HG02970 (cell line): ENCODE results near the gene SHC1.
A peak's percentile ranks its signal among the peaks of the same experiment; 100 is the strongest.

ENCODE experiments used
- ATAC-seq: cut with Tn5 transposase; IDR thresholded peaks from one replicate; pipeline ENCODE4 v1.9.1; 2021; ENCODE audit warnings: mild to moderate bottlenecking, moderate library complexity, moderate number of reproducible peaks; ENCODE audit not compliant: unreplicated experiment, low FRiP score

Gene SHC1

DNA sequence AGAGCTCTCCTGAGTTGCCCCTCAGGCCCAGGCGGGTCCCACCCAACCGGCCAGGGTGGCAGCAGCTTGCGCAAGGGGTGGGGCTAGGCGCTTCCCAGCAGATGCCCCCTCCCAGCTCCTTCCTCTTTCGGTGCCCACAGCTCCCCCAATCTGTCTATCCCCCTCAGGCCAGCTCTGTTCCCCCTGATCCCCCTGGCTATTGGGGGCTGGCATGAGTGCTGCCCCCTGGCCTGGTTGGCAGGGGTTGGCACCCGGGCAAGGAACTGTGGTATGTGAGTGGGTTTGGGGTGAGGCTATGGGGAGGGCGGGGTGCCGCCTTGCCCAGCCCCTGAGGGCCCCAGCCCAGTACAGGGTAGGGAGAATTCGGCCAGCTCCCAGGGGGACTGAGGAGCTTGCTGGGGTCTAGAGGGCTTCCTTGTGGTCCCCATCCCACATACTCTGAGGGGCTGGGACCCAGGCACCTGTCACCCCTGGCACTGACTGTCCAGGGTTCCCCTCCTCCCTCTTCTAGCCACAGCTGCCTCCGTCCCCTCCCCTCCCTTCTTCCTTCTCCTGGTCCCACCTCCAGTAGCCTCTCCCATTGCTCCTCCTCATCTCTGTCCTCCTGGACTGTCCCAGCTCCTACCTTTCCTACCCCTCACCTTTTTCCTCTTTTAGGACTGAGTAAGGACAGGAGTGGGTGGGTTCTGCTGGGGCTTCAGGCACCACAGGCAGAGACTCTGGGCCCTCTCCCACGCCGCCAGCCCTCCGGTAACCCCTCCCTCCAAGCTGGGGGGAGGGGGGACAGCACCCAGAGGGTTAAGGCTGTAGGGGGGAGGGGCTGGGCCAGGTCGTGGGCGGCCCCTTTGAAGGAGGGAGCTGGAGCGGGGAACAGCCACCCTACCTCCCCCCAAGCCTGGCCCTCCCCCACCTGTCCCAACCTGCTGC lies 37.7 kb upstream of the SHC1 start:
- ATAC-seq, result no peak

DNA sequence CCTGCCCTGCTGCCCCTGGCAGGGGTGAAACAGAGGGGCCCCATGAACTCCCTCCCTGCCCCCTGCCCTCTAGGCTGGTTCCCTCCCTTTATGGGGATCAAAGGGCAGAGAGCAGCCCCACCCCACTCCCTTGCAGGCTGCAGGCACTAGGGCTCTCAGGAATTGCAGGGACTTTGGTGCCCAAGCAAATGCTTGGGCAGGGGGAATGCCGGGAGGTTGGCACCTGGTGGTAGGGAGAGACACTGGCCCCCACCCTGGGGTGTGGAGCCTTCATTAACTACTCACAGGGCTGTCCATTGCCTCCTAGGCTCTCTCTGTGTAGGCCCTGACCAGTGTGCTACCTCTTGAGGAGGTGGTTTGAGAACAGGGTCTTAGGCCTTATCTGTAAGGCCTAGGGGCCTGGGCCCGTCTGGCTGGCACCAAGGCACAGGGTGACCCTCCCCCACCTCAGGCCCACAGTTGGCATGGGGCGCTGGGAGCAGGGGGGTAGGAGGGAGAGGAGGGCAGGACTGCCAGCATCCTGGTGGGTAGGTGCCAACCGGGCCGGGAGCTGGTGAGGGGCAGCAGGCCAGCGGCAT lies 36.8 kb upstream of the SHC1 start:
- ATAC-seq, result no peak

DNA sequence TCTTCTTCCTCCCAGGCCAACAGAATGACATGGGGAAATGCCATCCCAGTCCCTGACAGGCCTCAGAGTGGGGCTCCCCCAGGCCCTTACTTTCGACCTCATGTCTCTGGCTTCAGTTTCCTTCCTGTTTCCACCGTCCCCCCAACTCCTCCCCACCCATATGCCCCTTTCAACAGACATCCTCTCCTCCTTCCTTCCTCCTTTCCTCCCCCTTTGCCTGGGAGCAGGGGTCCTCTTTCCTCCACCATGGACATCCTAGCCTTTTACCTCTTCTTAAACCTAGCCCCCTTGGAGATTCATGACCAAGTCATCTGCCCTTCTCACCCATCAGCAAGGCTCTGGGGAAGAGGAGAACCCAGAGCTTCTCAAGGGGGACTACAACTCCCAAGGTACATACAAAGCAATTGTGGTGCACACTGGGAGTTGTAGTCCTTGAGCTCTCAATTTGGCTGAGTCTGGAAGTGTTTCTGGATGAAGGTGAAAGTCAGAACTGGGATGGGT lies 36.1 kb upstream of the SHC1 start:
- ATAC-seq, result no peak

DNA sequence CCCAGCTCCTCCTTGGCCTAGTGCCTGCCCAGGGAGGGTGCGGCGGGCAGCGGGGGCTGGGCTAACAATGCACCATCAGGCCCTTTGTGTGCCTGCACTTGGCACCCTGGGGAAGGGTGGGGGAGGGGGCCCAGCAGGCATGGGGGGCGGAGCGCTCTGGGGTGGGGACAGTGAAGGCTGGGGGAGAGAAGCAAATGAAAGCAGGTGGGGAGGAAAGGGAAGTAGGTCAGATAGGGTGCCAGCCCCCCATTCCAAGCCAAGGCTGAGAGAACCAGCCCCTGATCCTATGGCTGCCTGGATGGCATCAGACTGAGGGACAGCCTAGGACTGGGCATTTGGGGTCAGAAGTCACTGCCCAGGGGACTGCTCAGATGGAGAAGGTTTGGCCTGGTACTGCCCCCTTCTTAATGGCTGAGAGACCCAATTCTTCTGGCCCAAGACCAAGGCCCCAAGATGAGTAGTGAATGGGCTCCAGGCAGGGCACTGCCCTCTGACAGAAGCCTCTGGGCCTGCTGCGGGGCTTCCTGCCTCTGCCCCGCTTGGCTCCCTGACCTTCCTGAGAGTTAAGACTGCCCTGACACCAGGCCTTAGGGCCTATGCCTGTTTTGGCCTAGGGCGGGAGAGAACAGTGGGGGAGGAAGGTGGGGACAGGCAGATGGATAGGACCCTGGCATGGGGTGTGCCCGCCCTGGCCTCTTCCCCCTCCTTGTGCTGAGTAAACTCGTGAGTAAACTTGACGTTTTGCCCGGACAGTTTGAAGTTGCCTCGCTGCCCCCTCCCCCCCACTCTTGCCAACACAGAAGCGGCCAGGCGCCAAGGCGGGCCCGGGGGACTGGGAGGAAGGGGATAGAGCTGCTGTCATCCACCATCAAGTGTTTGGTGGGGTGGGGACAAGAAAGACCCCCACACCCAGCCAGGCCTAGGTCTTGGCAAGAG lies 34.8 kb upstream of the SHC1 start:
- no peak for ATAC-seq

DNA sequence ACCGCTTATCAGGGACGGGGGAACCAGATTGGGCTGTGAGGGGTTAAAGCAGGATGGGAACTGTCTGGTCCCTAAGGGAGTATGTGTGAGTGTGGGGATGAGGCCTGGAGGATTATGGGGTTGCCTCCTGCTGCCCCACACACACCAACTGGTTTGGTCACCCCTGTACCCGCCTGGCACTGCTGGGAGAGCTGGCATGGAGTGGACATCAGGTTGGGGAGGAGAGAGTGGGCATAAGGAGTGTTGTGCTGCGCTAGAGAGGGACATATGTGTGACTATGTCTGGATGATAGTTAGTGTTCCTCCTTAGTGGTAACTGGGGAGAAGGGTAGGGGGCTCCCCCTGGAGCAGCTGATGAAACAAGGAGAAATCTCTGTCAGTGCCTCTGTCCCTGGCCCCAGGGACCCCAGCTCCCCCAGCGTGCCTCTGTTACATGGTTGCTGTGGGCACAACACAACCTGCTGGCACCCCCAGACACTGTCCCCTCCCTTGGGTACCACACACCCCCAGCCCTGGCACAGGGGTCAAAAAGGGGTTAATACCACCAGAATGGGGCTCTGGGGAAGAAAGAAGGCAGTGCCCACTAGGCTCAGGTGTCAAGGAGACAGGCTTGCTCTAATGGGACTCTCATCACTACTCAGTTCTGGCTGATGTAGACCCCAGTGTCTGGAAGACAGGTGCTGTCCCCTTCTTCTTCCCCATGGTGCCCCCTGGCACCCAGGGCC lies 34.0 kb upstream of the SHC1 start:
- no peak for ATAC-seq

DNA sequence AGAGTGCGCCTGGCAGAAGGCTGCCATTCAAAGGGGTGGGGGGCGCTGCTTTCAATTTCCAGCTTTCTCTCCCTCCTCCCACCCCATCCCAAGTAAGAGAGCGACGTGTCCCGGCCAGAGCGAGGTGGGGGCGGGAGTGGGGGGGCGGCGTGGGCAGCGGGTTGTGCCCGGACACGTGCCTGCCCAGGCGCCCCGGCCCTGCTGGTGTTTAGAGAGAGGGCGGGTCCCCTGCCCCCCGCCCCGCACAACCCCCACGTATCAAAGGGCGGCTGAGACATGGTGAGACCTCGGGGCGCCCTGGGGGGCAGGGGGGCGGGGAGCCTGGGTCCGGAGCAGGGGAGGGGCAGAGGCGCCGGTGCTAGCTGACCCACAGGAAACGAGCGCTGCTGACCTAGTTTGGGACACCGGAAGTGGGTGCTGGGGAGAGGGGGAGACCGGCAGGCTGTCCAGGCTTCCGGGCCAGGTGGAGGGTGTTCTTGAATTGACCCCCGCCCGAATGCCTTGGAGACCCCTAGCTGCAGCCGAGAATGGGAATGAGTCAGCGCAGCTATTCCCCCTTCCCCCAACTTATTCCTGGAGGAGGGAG lies 33.3 kb upstream of the SHC1 start:
- ATAC-seq, result no peak

DNA sequence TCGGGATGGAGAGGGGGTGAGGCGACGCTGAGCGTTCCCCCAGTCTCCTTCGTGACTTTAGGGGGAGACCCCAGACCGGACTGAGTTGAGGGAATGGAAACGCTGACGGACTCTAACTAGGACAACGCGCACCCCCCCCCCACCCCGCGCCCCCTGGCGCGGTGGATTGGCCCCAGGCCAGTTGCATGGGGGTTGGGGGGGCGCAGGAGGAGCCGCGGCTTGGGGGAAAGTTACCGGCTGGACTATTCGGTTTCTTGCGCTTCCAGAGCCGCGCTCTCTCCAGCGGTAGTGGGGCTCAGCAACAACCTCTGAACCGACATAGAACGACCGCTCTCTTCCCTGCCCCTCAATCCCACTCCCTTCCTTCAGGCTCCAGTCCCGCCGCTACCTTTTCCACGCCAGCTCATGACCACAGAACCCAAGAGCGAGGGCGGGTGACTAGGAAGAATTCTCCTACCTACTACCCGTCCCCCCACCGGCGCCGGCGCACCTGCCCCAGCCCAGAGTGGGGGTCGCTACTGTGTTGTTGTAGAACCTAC lies 32.7 kb upstream of the SHC1 start:
- ATAC-seq, result no peak

DNA sequence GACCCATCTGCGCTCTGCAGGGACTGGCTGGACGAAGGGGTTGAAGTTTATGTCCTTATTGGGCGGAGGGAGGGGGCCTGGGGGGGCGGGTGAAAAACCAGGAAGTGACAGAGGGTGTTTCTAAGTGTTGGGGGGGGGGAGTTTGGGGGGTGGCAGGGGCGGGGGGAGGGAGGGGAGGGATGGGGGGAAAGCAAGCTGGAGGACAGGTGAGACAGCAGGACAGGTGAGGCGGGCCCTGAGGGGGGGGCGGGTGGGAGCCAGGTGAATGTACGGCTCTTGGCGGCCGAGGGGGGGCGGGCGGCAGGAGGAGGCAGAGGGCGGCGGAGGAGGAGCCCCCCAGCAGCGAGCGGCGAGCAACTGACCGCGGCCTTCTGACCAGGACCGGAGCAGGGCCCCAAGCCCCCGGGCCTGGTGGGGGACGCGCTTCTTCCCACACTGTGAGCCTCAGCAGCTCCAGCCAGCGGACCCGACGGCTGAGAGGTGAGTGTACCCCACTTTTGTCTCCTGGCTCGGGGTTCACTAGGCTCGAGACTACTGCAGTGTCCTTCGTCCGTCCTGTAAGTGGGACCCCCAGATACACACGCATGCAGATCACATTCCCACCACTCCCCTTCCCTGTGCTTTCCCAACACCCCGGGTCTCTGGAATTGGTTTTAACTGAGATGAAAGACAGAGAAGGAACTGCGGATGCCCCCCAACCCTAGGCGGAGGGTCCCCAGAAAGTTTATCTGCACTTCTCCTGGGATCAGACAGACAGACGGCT lies 32.1 kb upstream of the SHC1 start, which contains the start of gene ZBTB7B:
Gene ZBTB7B, plus strand, starts transcription at position 339 of the 763 bp plus-strand sequence. CDS start 11,859 bp downstream, outside the sequence.
- ATAC-seq, result no peak

DNA sequence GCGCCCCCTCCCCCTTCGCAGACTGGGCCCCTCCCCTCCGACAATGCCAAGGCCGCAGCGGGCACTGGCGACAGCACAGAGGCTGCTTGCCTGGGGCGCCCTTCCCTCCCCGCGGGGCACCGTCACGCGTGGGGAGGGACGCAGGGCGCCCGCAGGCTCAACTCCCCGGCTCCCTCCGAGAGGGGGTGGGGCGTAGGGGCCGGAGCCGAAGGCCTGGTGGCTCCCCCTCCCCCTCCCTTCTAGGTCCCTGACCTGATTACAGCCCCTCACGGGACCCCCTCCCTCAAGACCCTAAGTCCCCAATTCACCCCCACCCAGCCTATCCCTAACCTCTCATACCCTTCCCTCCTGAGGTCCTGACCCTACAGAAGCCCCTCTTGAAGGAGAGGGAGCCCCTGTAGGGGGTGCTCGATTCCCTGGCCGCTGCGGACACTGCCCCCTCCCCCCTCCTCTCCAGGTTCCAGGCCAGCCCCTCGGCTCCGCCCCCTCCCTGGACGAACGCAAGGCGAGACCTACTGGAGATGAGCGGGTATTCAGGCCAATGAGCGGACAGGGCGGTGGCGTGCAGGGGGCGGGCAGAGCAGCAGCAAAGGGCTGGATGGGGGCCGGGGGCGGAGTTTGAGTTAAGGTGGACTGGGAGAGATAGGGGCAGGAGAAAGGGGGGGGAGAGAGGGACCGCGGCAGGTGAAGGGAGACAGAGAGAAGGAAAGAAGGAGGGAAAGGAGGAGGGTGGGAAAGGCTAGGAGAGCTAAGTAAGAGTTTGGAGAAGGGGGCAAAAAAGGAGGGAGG lies 31.3 kb upstream of the SHC1 start:
- ATAC-seq, result peak; percentile 51

DNA sequence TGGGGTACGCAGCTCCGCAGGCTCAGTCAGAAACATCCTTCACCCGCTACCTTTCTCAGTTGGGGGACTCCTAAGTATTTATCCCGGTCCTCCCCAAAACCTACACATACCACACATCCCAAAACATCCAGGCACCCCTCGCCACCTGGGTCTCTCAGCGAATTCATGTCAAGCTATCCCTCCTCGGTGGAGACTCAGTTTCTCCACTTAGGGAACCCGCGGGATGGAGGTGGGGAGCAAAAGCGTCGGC lies 30.8 kb upstream of the SHC1 start:
- no peak for ATAC-seq

DNA sequence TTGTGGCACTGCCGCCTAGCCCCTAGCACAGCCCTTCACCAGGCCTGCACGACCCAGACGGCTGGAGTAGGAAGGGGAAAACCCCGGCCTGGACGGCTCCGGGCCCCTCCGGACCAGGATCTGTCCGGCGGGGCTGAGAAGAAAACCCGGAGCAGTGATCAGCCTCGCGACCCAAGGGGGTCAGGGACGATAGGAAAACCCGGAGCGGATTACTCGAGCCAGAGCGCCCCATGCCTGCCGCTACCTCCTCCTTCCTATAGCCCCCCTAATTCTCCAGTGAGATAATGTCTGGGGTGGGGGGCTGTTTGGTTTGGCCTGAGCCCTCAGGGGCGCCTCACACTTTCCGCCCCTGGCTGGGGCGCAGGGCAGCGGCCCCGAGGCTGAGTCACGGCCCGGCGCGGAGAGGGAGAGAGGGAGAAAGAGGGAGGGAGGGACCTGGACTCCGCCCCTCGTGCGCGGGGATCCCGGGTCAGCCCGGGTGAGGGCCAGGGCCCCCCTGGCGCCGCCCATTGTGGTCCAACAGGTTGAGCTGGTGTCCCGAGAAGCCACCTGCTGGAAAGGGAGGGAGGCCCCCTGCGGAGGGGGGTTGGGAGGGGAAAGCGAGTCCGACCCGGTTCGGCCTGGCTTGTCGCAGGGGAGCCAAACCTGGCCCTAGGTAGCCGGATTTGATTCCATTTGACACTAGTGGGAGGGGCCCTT lies 30.3 kb upstream of the SHC1 start:
- ATAC-seq, result peak; percentile 41

DNA sequence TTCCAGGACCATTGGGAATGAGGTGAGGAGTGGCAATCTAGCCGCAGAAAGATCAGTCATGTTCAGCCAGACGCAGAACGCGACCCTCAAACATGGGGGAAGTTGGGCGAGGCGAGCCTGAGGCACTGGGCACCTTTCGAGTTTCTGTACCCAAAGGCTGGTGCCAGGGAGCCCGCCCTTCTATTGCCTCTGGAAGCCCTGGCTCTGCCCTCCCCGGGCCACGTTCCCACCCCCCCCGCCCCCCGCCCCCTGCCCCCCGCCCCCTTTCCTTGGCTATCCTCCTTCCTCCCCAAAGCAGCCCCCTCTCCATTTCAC lies 29.8 kb upstream of the SHC1 start:
- no peak for ATAC-seq

DNA sequence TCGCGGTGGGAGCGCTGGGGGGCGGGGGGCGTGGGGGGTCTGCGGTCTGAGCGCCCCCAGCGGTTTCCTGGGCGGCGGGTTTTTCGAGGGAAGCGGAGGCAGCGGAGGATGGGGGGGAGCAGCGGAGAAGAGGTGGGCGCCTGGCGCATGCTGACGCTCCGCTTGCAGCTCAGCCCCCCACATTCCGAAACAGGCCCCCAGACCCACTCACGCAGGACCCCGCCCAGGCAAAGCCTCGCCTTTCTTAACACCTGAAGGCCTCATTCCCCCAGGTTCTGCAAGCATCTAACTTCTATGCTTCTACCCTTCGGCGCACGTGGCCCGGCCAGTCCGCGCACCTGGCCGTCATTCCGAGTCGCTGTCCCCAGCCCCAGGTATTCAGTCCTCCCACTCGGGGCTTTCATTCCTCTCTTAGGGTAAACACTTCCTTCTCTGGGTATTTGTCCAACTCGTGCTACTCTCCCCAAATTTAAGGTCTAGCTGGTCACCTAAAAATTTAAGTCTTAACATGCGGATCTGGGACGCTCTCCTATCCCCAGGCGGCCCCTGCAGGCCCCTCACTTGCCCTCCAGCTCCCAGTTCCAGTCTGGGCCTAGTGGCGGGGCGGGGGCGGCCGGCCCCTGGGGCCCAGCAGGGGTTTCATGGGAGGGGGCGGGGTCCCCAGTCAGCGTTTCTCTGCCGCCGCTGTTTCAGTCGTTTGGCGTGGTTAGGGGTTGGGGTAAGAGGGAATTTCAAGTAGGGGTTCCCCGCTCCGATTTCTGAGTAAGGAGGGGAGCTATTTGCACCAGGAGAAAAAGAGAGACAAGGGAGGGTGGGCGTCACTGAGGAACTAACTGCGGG lies 29.2 kb upstream of the SHC1 start:
- no peak for ATAC-seq

DNA sequence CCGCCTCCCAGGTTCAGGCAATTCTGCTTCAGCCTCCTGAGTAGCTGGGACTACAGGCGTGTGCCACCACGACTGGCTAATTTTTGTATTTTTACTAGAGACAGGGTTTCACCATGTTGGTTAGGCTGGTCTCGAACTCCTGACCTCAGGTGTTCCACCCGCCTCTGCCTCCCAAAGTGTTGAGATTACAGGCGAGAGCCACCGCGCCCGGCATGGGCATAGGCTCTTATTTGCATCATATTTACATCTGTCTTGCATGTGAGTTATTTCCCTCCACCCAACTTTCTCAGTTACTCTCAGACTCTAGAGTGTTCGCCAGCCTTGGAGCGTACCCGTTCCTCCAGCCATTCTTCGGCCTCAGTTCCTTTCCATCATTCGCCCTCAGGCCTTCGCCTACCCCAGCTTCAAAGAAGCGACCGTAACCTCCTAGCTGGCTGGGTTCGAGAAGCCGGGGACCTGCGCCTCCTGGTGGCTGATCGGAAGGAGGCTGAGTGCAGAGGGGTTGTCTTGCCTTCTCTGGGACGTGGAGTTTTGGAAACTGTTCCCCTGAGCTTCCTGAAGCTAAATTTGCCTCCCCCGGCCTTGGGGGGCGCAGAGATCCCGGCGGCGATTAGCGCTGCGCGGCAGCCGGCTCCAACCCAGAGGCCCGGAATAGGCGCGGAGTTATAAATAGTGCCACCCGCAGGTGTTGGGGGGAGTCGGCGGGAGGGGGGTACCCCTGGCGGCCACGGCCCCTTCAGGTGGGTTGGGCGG lies 28.4 kb upstream of the SHC1 start:
- no peak for ATAC-seq

DNA sequence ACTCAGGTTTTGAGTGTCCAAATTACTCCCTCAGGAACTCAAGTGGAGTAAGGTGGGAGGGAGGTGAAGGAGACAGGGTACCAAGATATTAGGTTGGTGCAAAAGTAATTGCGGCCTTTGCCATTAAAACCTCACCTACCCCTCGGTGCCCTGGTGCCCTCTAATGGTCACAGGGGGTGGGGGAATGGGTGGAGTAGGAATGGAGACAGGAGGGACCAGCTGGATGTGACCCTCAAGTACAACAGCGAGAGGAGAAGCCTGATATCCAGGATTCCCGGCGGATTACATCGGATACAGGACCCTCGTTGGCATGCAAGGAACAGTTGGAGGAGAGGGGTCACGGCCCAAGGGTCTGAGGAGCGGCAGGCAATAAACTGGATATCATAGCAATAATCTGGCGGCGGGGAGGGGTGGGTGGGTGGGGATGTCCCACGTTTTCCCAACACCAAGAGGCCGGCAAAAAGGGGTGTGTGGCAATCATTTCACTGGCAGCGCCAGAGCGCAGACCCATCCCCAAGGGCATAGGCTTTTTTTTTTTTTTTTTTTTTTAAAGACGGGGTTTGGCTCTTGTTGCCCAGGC lies 27.7 kb upstream of the SHC1 start:
- ATAC-seq, result no peak
